Pericardium fibroblast (primary cell): ENCODE data around the gene RABIF. TPM values are rescaled to one million over a fixed set of nuclear protein-coding genes. Genes with fewer than 3 reads are reported as not detected.

Experiments
- total RNA-seq: library from RNA; depleted of rRNA; stranded (reverse); fragments of >200 nt; gene quantifications from 2 replicates; pipeline ENCODE4 v1.2.3, GENCODE V29; 2015

Gene RABIF
- total RNA-seq = 6.2 and 7.8 TPM in 2 replicates

DNA sequence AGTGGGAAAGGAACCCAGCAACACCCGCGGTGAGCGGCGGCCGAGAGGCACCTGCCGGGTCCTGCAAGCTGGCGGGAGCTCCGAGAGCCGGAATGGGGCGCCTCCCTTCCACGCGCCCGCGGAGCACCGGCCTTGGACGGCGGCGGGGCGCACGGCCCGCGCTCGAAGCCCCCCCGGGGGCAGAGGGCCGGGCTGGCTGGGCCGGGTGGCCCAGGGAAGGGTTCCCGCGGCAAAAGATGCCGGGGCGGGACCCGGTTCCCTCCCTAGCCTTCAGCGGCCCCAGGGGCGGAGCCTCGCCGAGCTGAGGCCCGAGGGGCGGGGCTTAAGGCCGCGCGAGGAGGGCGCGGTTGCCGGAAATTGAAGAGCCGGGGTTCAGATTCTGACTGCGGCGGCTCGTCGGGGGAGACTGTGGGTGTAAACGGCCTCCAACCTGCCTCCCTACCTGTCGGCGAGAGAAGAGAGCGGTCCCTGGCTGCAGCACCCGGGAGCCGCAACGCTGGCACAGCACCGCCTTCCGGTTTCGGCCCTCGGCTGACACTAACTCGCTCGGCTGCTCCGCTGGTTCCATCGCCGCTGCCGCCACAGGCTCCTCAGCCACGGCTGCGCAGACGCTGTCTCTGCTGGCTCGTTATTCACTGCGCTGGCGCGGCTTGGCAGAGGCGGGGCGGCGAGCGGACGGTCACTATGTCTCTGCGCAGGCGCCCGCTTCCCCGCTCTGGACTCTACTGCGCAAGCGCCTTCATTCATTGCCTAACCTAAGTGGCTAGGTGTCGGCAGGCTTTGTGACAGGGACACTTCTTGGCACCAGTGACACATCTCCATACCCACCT is at the start of gene RABIF:
RABIF (minus strand) TSS at position 619 of the 830 bp plus-strand sequence; CDS start at position 568, 51 bp downstream.

GRCh38 chr1:202926581-202927491 is 37.9 kb upstream of the RABIF start, which contains the start of gene KLHL12:
Gene KLHL12 (minus strand): TSS chr1:202927234. CDS start chr1:202925162, 2,072 bp downstream.

Other genes starting within 250 kb of the RABIF start
- gene SYT2, start 178.7 kb downstream of the RABIF start, total RNA-seq = not detected in 2 replicates
- gene KDM5B, start 80.7 kb downstream of the RABIF start, total RNA-seq = 39.1 and 48.3 TPM in 2 replicates
- 3.8 TPM in 1 of 2 replicates, not detected in the other for gene PCAT6, start 78.2 kb downstream of the RABIF start, total RNA-seq
- gene KLHL12, start 38.1 kb upstream of the RABIF start, total RNA-seq = 14.8 and 21.3 TPM in 2 replicates
- 57.0 and 65.2 TPM in 2 replicates for gene ADIPOR1, start 69.2 kb upstream of the RABIF start, total RNA-seq
- gene CYB5R1, start 78.1 kb upstream of the RABIF start, total RNA-seq = 26.0 and 37.5 TPM in 2 replicates
- 50.5 and 60.9 TPM in 2 replicates for gene TMEM183A, start 118.2 kb upstream of the RABIF start, total RNA-seq
- gene PPFIA4, start 137.3 kb upstream of the RABIF start, total RNA-seq = 2.4 and 5.1 TPM in 2 replicates
- gene MYOG, start 196.9 kb upstream of the RABIF start, total RNA-seq = 8.9 TPM in 1 of 2 replicates, not detected in the other
- 1.5 and 4.1 TPM in 2 replicates for gene ADORA1, start 238.6 kb upstream of the RABIF start, total RNA-seq